Gastroesophageal sphincter (tissue), 4 donors: ENCODE results near the gene HACL1. TPM values are rescaled to one million over a fixed set of nuclear protein-coding genes. Genes with fewer than 3 reads are reported as not detected.

ENCODE experiments used
- ATAC-seq: fragments of 150-250 bp; one replicate; pipeline ENCODE4 v1.9.1; 2016; ENCODE audit warnings: mild to moderate bottlenecking, moderate library complexity
- H3K27ac ChIP-seq, 4 donors: fragments of 200-600 bp; sonication (generic) in 3 of 4; 1 replicate in 3 of 4; 2 replicates in 1 of 4; pipeline ENCODE4 v1.5.1; 2016 to 2019
- H3K27me3 ChIP-seq: fragments of 200-600 bp; sonication (generic); one replicate; pipeline ENCODE4 v1.5.1; 2019
- H3K36me3 ChIP-seq, 2 donors: fragments of 200-600 bp; sonication (generic); one replicate each; pipeline ENCODE4 v1.5.1; 2019; ENCODE audit warnings: control low read depth in 1 of 2
- H3K4me1 ChIP-seq, 3 donors: fragments of 200-600 bp; sonication (generic); 1 replicate in 2 of 3; 2 replicates in 1 of 3; pipeline ENCODE4 v1.5.1; 2016 to 2019; ENCODE audit warnings: control low read depth in 2 of 3
- H3K4me3 ChIP-seq, 2 donors: fragments of 200-600 bp; sonication (generic); one replicate each; pipeline ENCODE4 v1.5.1; 2019; ENCODE audit warnings: mild to moderate bottlenecking in 1 of 2, moderate library complexity in 1 of 2
- H3K9me3 ChIP-seq, 3 donors: fragments of 200-600 bp; sonication (generic); one replicate each; pipeline ENCODE4 v1.5.1; 2017 to 2019; ENCODE audit warnings: control low read depth in 2 of 3
- EP300 ChIP-seq: sonication (generic); formaldehyde crosslinking; IDR thresholded peaks from one replicate; pipeline ENCODE4 v1.6.1; 2017; ENCODE audit warnings: antibody characterized with exemption, mild to moderate bottlenecking
- POLR2A ChIP-seq, 2 donors: fragments of 450-650 bp; IDR thresholded peaks; one replicate each; pipeline ENCODE4 v1.6.1; 2017; ENCODE audit warnings: antibody characterized with exemption in 2 of 2, mild to moderate bottlenecking in 2 of 2, moderate library complexity in 1 of 2
- POLR2AphosphoS5 ChIP-seq: sonication (generic); formaldehyde crosslinking; IDR thresholded peaks from one replicate; pipeline ENCODE4 v1.6.1; 2017; ENCODE audit warnings: antibody characterized with exemption
- WGBS, 2 donors: methylation state at CpG; one replicate each; pipeline ENCODE4 v1.1.5; 2018; ENCODE audit warnings: low coverage in 1 of 2; 5-methylcytosine and 5-hydroxymethylcytosine counted together
- total RNA-seq, 4 donors: library from RNA; depleted of rRNA; stranded (reverse); fragments of >200 nt; gene quantifications; one replicate each; pipeline ENCODE4 v1.1.0, GENCODE V29; 2016
- TF ChIP-seq, protein P1 (sequence below), 4 experiments: fragments of 200-600 bp in 2 of 4; fragments of 450-650 bp in 2 of 4; sonication (generic) in 1 of 4; IDR thresholded peaks; one replicate each; pipeline ENCODE4 v1.5.1; 2017 to 2019; ENCODE audit warnings: antibody characterized with exemption in 4 of 4, mild to moderate bottlenecking in 2 of 4, moderate library complexity in 2 of 4

Gene HACL1
- total RNA-seq, 4 donors from 2014 or later, result 17.0 to 37.0 (median 20.4) TPM

GRCh38 chr3:15591242-15591641 lies 10.1 kb downstream of the HACL1 start:
- ATAC-seq, result no peak
- Histone ChIP-seq H3K27ac (no peak overlapping the region), H3K9me3 (no peaks in the 10 kb centered on the region), H3K4me1 (no peaks in the 10 kb centered on the region), H3K36me3 (peaks cover 0 to 82% of the 10 kb centered on the region in 2 donors), H3K27me3 (no peaks in the 10 kb centered on the region), H3K4me3 (no peak overlapping the region)
- 62 to 63% methylated on average over 3 of the region's 3 CpGs for WGBS, 2 donors
- no peak for TF ChIP-seq POLR2AphosphoS5
- TF ChIP-seq EP300, result no peak
- TF ChIP-seq, protein P1, sequence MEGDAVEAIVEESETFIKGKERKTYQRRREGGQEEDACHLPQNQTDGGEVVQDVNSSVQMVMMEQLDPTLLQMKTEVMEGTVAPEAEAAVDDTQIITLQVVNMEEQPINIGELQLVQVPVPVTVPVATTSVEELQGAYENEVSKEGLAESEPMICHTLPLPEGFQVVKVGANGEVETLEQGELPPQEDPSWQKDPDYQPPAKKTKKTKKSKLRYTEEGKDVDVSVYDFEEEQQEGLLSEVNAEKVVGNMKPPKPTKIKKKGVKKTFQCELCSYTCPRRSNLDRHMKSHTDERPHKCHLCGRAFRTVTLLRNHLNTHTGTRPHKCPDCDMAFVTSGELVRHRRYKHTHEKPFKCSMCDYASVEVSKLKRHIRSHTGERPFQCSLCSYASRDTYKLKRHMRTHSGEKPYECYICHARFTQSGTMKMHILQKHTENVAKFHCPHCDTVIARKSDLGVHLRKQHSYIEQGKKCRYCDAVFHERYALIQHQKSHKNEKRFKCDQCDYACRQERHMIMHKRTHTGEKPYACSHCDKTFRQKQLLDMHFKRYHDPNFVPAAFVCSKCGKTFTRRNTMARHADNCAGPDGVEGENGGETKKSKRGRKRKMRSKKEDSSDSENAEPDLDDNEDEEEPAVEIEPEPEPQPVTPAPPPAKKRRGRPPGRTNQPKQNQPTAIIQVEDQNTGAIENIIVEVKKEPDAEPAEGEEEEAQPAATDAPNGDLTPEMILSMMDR (IDR thresholded peaks at IDR 0.05), result no peak
- TF ChIP-seq POLR2A (IDR thresholded peaks at IDR 0.05), result no peak

- peaks cover 0 to 5% (median 0%) of the 10 kb centered on the region in 3 donors for H3K4me1 ChIP-seq
- 37 to 59% methylated on average over 6 of the region's 6 CpGs for WGBS, 2 donors
- ATAC-seq, result no peak
- H3K9me3 ChIP-seq, result no peaks in the 10 kb centered on the region
- H3K4me3 ChIP-seq, result no peak overlapping the region
- H3K27me3 ChIP-seq, result no peaks in the 10 kb centered on the region
- no peak for TF ChIP-seq EP300
- TF ChIP-seq POLR2AphosphoS5, result no peak
- no peak overlapping the region for H3K27ac ChIP-seq
- H3K36me3 ChIP-seq, result peaks cover 0 to 95% of the 10 kb centered on the region in 2 donors
Measured at GRCh38 chr3:15585111-15585845, 16.1 kb downstream of the HACL1 start.

GRCh38 chr3:15581471-15582394 lies 19.6 kb downstream of the HACL1 start:
- 87 to 97% methylated on average over 3 of the region's 3 CpGs for WGBS, 2 donors
- Histone ChIP-seq H3K4me3 (no peak overlapping the region), H3K27ac (no peak overlapping the region), H3K4me1 (peaks cover 0 to 16% (median 4%) of the 10 kb centered on the region in 3 donors), H3K27me3 (no peaks in the 10 kb centered on the region), H3K9me3 (no peaks in the 10 kb centered on the region), H3K36me3 (peaks cover 0 to 93% of the 10 kb centered on the region in 2 donors)
- ATAC-seq, result no peak
- no peak for TF ChIP-seq POLR2A (IDR thresholded peaks at IDR 0.05)
- TF ChIP-seq EP300, result no peak
- no peak for TF ChIP-seq POLR2AphosphoS5
- TF ChIP-seq, protein P1 (IDR thresholded peaks at IDR 0.05), result no peak

- Histone ChIP-seq H3K4me1 (peaks cover 0 to 11% (median 4%) of the 10 kb centered on the region in 3 donors), H3K4me3 (no peak overlapping the region), H3K27me3 (no peaks in the 10 kb centered on the region), H3K36me3 (peaks cover 0 to 74% of the 10 kb centered on the region in 2 donors), H3K9me3 (no peaks in the 10 kb centered on the region), H3K27ac (no peak overlapping the region)
- WGBS, 2 donors, result 56 to 67% methylated on average over 1 to 2 of the region's 2 CpGs
- ATAC-seq, result no peak
- no peak for TF ChIP-seq EP300
- TF ChIP-seq, protein P1 (IDR thresholded peaks at IDR 0.05), result no peak
- no peak for TF ChIP-seq POLR2A (IDR thresholded peaks at IDR 0.05)
- no peak for TF ChIP-seq POLR2AphosphoS5
Measured at GRCh38 chr3:15579051-15579450, 22.3 kb downstream of the HACL1 start.

GRCh38 chr3:15578289-15578867 lies 23.0 kb downstream of the HACL1 start:
- Histone ChIP-seq H3K4me1 (peaks cover 0 to 11% (median 4%) of the 10 kb centered on the region in 3 donors), H3K4me3 (no peak overlapping the region), H3K9me3 (no peaks in the 10 kb centered on the region), H3K27ac (no peak overlapping the region), H3K36me3 (peaks cover 0 to 74% of the 10 kb centered on the region in 2 donors), H3K27me3 (no peaks in the 10 kb centered on the region)
- no peak for ATAC-seq
- 17 to 25% methylated on average over 1 to 2 of the region's 3 CpGs for WGBS, 2 donors
- TF ChIP-seq EP300, result no peak
- no peak for TF ChIP-seq POLR2AphosphoS5
- TF ChIP-seq, protein P1 (IDR thresholded peaks at IDR 0.05), result no peak
- TF ChIP-seq POLR2A (IDR thresholded peaks at IDR 0.05), result no peak
